HUDEP-2 (cell line): ENCODE results near the gene FMN2.

ENCODE experiments used
- DNase-seq, 76 experiments: peaks; one replicate each; lab custom pipeline; 2025; ENCODE audit not compliant: unreplicated experiment in 76 of 76; lab: John Stamatoyannopoulos, UW

Gene FMN2

DNA sequence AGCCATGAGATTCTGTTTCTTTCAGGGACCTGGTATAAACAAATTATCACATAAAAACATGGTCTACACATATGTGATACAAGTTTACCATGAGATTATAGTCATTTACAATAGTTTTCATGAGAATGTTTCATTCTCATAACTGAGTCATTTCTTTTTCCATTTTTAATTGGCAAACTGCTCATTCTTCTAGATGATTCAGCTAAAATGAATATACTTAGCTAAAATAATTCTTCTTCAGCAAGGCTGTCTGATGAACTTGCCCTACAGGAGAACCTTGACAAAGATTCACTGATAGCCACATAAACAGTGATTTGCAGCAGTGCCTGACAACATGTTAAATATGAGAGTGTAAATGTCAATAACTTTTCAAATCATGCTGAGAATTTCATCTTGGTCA is 253.2 kb downstream of the FMN2 start:
- DNase-seq = no peak

GRCh38 chr1:240349695-240350094 is 258.0 kb downstream of the FMN2 start:
- no peak for DNase-seq

DNA sequence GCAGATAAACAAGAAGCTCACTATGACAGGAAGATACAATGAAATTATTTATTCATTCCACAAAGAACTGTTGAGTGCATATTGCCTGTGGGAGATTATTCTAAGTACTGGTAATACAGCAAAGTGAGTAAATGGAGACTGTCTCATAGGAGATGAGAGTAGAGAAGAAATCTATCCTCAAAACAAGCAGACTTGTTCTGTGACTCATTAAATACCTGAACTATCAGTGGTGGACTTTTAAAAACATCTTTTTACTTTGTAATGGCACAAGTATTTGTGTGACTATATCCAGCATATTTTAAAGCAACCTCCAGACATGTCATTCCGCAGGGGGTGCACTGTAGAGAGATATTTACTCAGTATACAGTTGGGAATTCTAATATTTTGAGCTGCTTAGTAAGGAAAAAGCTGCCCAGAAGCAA is 259.2 kb downstream of the FMN2 start:
- DNase-seq = no peak

GRCh38 chr1:240351690-240352089 is 260.0 kb downstream of the FMN2 start:
- DNase-seq = no peak

DNA sequence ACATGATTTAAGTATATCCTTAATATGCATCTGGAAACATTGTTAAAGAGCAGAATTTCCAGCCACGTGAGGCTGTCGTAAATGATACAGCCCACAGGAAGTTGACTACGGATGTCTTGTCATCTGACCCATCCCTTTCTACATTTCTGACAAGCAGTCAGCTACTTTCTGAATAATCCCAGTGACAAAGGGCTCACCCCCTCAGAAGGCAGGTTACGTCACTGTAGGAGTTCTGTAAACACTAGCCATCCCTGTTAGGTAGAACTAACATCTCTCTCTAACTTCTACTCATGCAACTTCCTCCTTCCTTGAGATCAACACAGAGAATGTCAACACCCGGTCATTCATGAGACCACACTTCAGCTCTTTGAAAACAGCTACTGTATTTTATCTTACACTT is 261.1 kb downstream of the FMN2 start:
- no peak for DNase-seq

GRCh38 chr1:240356568-240356967 is 264.9 kb downstream of the FMN2 start:
- DNase-seq = no peak

- no peak for DNase-seq
Measured at GRCh38 chr1:240362046-240362445, 270.4 kb downstream of the FMN2 start.

DNA sequence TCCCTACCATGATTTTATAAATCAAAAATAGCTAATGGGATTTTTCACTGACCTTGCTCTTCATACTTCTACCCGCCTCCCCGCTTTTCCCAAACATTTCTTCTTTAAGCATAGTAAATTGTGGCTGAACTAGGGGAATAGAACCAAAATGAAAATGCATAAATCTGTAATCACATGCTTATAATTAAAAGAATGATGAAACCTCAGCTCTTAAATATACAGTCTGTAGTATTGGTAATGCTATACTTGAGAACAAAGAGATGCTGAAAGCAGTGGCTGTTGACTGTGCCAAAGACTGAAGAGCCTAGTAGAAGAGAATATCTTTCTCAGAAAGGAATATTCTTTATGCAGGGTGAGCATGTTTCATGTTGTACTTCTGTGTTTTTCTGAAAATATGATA is 271.1 kb downstream of the FMN2 start:
- no peak for DNase-seq

DNA sequence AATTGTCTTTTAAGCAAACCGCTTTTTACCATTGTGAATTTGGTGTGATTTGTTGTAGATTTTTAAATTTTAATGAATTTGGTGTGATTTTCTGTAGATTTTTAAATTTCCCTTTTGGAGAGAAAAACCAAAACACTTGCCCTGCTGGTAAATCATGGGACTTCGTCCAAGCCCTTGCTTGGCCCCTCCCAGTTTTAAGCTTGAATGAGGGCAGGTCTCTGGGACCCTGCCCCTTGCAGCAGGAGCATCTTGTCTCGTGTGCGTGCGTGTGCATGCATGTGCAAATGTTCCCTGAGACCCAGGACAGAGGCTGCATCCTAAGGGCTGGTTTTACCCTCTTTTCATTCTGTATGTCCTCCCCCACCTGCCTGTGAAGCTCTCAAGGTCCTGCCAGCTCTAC is 271.6 kb downstream of the FMN2 start:
- no peak for DNase-seq

GRCh38 chr1:240363914-240364313 is 272.2 kb downstream of the FMN2 start:
- no peak for DNase-seq

GRCh38 chr1:240366636-240367035 is 275.0 kb downstream of the FMN2 start:
- no peak for DNase-seq

GRCh38 chr1:240385551-240385950 is 293.9 kb downstream of the FMN2 start:
- DNase-seq = no peak

GRCh38 chr1:240385985-240386978 is 294.6 kb downstream of the FMN2 start:
- no peak for DNase-seq

GRCh38 chr1:240387051-240387450 is 295.4 kb downstream of the FMN2 start:
- no peak for DNase-seq

- DNase-seq = no peak
Measured at GRCh38 chr1:240391660-240392260, 300.1 kb downstream of the FMN2 start.

DNA sequence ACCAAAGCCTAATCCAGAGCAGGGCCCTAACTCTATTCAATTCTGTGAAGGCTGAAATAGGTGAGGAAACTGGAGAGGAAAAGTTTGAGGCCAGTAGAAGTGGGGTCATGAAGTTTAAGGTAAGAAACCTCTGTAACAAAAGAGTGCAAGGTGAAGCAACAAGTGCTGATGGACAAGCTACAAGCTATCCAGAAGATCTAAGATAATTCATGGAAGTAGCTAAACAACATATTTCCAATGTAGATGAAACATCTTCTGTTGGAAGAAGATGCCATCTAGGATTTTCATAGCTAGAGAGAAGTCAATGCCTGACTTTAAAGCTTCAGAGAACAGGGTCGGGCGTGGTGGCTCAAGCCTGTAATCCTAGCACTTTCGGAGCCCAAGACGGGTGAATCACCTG is 302.7 kb downstream of the FMN2 start:
- no peak for DNase-seq

- no peak for DNase-seq
Measured at GRCh38 chr1:240395336-240395735, 303.7 kb downstream of the FMN2 start.

DNA sequence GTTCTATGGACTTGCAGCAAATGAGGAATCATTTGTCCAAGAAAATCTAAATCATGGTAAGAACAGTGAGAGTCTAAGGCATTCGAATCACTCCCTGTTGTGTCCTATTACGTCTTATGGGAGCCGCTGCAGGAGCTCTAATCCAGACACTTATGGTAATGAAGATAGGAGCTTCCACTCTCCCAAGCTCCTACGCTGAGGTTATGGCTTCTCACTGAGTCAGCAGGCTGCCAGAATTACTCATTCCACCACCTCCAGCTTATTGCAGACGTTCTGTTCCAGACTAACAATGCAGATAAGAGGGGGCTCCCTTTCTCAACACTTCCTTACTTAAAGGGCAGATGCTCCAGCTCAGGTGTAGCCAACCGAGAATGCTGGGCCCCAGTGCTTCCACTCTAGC is 307.7 kb downstream of the FMN2 start:
- no peak for DNase-seq

DNA sequence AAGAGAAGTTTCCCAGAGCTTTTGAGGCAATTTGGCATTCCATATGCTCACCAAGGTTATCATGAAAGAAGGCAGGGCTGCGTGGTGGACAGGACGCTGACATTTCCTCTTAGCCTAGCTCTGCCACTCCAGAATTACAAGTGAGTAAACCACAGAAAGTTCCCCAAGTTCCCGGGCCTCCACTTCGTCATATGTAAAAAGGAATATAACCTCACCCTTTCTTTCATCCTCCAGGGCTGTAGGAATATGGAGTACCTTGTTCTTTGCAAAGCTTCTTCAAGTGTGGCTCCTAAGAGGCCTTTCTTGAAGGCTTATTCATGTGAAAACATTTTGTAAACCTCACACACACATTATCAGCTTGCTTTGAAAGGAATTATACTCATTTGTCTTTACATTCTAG is 310.0 kb downstream of the FMN2 start:
- no peak for DNase-seq

GRCh38 chr1:240402326-240402725 is 310.6 kb downstream of the FMN2 start:
- DNase-seq = no peak

- no peak for DNase-seq
Measured at GRCh38 chr1:240404286-240404685, 312.6 kb downstream of the FMN2 start.

DNA sequence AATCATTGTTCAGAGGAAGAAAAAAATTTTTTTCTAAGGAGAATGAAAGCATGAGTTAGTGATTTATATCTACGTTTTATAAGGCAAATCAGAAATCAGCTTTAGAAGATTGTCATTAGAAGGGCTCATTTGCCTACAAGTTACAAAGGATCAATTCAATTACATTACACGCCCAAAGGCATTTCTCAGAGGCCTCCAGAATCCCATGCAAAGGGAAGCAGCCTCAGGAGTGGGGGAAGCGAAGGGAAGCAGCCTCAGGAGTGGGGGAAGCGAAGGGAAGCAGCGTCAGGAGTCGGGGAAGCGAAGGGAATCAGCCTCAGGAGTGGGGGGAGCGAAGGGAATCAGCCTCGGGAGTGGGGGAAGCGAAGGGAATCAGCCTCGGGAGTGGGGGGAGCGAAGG is 314.1 kb downstream of the FMN2 start:
- DNase-seq = no peak
